Hepatocyte (in vitro differentiated cells): ENCODE results near the gene AFAP1. TPM values are rescaled to one million over a fixed set of nuclear protein-coding genes. Genes with fewer than 3 reads are reported as not detected.

Experiments
- DNase-seq: peaks from one replicate; pipeline ENCODE4 v3.0.0-alpha.2; 2016; ENCODE audit warnings: low spot score
- H2AFZ ChIP-seq: fragments of 200-600 bp; sonication (generic); 2 replicates; pipeline ENCODE4 v1.6.0; 2016; ENCODE audit warnings: antibody characterized with exemption, mild to moderate bottlenecking
- H3K27ac ChIP-seq: fragments of 200-600 bp; sonication (generic); 2 replicates; pipeline ENCODE4 v1.5.1; 2016; ENCODE audit warnings: mild to moderate bottlenecking
- H3K27me3 ChIP-seq: fragments of 200-600 bp; sonication (generic); 2 replicates; pipeline ENCODE4 v1.6.1; 2016
- H3K36me3 ChIP-seq: fragments of 200-600 bp; sonication (generic); replicated peaks from 2 replicates; pipeline ENCODE4 v1.5.1; 2016; ENCODE audit warnings: low read depth; ENCODE audit not compliant: insufficient read depth
- H3K4me1 ChIP-seq: fragments of 200-600 bp; sonication (generic); 2 replicates; pipeline ENCODE4 v1.5.1; 2016; ENCODE audit warnings: mild to moderate bottlenecking, moderate library complexity; ENCODE audit not compliant: insufficient read depth
- H3K4me2 ChIP-seq: fragments of 200-600 bp; sonication (generic); 2 replicates; pipeline ENCODE4 v1.6.0; 2016
- H3K4me3 ChIP-seq: fragments of 200-600 bp; sonication (generic); 2 replicates; pipeline ENCODE4 v1.5.1; 2016; ENCODE audit warnings: mild to moderate bottlenecking
- H3K79me2 ChIP-seq: fragments of 200-600 bp; sonication (generic); 2 replicates; pipeline ENCODE4 v1.6.0; 2017; ENCODE audit warnings: mild to moderate bottlenecking
- H3K9me2 ChIP-seq: fragments of 200-600 bp; sonication (generic); replicated peaks from 2 replicates; pipeline ENCODE4 v1.6.0; 2017; ENCODE audit warnings: mild to moderate bottlenecking; ENCODE audit not compliant: insufficient read depth
- H3K9me3 ChIP-seq: fragments of 200-600 bp; sonication (generic); 2 replicates; pipeline ENCODE4 v1.5.1; 2016; ENCODE audit warnings: low read depth, mild to moderate bottlenecking
- H4K20me1 ChIP-seq: fragments of 200-600 bp; sonication (generic); 2 replicates; pipeline ENCODE4 v1.6.0; 2016; ENCODE audit warnings: mild to moderate bottlenecking; ENCODE audit not compliant: insufficient read depth, poor library complexity, severe bottlenecking
- EZH2 ChIP-seq: fragments of 200-600 bp; sonication (generic); IDR thresholded peaks from 2 replicates; pipeline ENCODE4 v1.6.1; 2016; ENCODE audit warnings: antibody characterized with exemption, mild to moderate bottlenecking, borderline replicate concordance
- EZH2phosphoT487 ChIP-seq: fragments of 200-600 bp; sonication (generic); IDR thresholded peaks from one replicate; pipeline ENCODE4 v1.6.1; 2018; ENCODE audit warnings: antibody characterized with exemption, mild to moderate bottlenecking, low read depth, moderate library complexity; ENCODE audit not compliant: unreplicated experiment, severe bottlenecking
- WGBS: methylation state at CpG from one replicate; pipeline ENCODE4 v1.1.6; 2016; ENCODE audit warnings: low lambda C conversion rate; ENCODE audit errors: missing lambda C conversion rate; 5-methylcytosine and 5-hydroxymethylcytosine counted together
- polyA plus RNA-seq: library from polyadenylated mRNA; unstranded; fragments of >200 nt; fragmentation: Nextera tagmentation; extraction: Ambion mirVana; gene quantifications from 2 replicates; pipeline ENCODE4 v1.2.1, GENCODE V29; 2016
- total RNA-seq: library from RNA; depleted of rRNA; stranded (reverse); fragments of >200 nt; gene quantifications from 2 replicates; pipeline ENCODE4 v1.2.3, GENCODE V29; 2014
- TF ChIP-seq, protein P1 (sequence below): fragments of 200-600 bp; sonication (generic); IDR thresholded peaks from 2 replicates; pipeline ENCODE4 v1.5.1; 2016; ENCODE audit warnings: antibody characterized with exemption, mild to moderate bottlenecking; ENCODE audit not compliant: poor library complexity

Gene AFAP1
- total and polyA plus RNA-seq, 2 experiments from 2014 or later = 9.3 to 16.2 TPM

DNA sequence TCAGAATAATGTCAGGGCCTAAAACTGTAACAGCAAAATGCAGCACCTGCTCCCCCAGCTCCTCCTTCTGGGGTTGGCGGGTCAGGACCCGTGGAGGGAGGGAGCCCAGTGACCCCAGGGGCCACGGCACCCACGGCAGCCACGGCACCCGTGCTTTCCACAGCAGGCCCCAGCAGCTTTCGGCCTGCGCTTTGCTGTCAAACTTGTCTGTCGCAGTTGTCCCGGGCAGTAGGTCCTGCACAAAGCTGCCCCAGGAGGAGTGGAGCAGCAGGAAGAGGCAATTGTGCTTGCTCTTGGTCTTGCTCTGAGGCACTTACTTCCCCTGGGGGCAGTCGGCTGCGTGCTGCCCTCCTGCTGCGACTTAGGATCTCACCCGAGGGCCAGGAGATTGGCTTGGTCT, 183.6 kb downstream of the AFAP1 start:
- DNase-seq = no peak
- H3K9me2 ChIP-seq = no peaks in the 10 kb centered on the region
- no peak overlapping the region for H3K4me2 ChIP-seq
- no peak overlapping the region for H3K4me3 ChIP-seq
- no peaks in the 10 kb centered on the region for H3K27me3 ChIP-seq
- H2AFZ ChIP-seq = no peak overlapping the region
- no peak for TF ChIP-seq EZH2
- TF ChIP-seq, protein P1, sequence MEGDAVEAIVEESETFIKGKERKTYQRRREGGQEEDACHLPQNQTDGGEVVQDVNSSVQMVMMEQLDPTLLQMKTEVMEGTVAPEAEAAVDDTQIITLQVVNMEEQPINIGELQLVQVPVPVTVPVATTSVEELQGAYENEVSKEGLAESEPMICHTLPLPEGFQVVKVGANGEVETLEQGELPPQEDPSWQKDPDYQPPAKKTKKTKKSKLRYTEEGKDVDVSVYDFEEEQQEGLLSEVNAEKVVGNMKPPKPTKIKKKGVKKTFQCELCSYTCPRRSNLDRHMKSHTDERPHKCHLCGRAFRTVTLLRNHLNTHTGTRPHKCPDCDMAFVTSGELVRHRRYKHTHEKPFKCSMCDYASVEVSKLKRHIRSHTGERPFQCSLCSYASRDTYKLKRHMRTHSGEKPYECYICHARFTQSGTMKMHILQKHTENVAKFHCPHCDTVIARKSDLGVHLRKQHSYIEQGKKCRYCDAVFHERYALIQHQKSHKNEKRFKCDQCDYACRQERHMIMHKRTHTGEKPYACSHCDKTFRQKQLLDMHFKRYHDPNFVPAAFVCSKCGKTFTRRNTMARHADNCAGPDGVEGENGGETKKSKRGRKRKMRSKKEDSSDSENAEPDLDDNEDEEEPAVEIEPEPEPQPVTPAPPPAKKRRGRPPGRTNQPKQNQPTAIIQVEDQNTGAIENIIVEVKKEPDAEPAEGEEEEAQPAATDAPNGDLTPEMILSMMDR = no peak
- no peak for TF ChIP-seq EZH2phosphoT487
- no peak overlapping the region for H3K27ac ChIP-seq
- H3K79me2 ChIP-seq = no peaks in the 10 kb centered on the region
- WGBS = 95% methylated on average over 14 of the region's 14 CpGs
- no peaks in the 10 kb centered on the region for H3K9me3 ChIP-seq
- no peaks in the 10 kb centered on the region for H4K20me1 ChIP-seq
- no peaks in the 10 kb centered on the region for H3K4me1 ChIP-seq
- H3K36me3 ChIP-seq = no peaks in the 10 kb centered on the region

DNA sequence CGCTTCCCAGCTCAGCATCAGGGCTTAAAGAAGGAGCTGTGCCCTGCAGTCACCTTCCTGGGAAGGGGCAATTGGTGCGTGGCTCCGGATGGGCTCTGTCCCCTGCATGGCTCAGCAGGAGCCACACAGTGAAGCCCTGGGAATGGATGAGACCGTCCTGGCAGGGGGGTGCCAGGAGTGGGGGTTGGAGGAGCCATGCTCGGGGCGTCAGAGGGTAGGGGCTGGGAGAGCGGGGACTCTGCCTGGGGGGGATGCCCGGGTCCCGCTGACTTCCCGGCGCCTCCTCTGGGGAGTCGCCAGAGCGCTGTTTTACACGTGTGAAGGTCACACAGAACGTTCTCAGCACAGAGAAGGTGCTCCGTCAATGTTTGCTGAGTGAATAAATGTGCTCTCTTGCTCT, 184.1 kb downstream of the AFAP1 start:
- H3K4me2 ChIP-seq = no peak overlapping the region
- H3K9me3 ChIP-seq = no peaks in the 10 kb centered on the region
- H4K20me1 ChIP-seq = no peaks in the 10 kb centered on the region
- no peaks in the 10 kb centered on the region for H3K79me2 ChIP-seq
- DNase-seq = no peak
- H2AFZ ChIP-seq = no peak overlapping the region
- no peaks in the 10 kb centered on the region for H3K36me3 ChIP-seq
- TF ChIP-seq, protein P1 = no peak
- no peak for TF ChIP-seq EZH2phosphoT487
- TF ChIP-seq EZH2 = no peak
- H3K27me3 ChIP-seq = no peaks in the 10 kb centered on the region
- H3K27ac ChIP-seq = no peak overlapping the region
- H3K4me1 ChIP-seq = peaks cover 4% of the 10 kb centered on the region
- WGBS = 83% methylated on average over 10 of the region's 16 CpGs
- no peak overlapping the region for H3K4me3 ChIP-seq
- no peaks in the 10 kb centered on the region for H3K9me2 ChIP-seq

DNA sequence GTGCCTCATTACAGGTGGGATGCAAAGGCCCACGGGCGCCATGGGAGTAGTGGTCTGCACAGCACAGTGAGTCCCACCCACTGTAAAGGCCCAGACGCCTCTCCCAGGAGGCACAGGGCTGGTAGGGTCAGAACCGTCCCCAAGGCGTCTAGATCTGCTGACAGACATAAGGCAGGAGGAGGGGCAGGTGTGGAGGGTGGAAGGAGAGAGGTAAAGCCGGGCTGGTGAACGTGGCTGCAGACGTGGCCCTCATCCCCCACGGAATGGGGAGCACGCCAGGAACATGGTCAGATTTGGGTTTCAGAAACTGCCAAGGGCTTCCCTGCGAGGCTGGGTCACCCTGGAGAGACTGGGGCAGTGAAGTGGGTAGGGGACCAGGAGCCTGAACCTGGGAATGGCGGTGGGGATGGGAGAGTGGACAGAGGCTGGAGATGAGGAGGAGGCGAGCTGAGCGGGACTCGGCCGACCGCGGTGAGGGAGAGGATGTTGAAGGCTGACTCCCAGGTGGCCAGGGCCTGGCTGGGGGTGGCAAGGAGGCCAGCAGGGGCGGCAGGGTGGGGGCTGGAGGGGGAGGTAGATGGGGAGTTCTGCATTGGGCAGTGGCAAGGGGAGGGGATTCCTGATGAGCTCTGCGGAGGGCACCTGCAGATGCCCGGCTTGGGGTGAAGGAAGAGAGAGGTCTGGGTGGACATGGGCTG, 184.9 kb downstream of the AFAP1 start:
- Histone ChIP-seq H3K27ac (no peak overlapping the region), H3K79me2 (no peaks in the 10 kb centered on the region), H3K9me2 (no peaks in the 10 kb centered on the region), H3K4me2 (no peak overlapping the region), H3K9me3 (no peaks in the 10 kb centered on the region), H3K27me3 (no peaks in the 10 kb centered on the region), H2AFZ (no peak overlapping the region), H4K20me1 (no peaks in the 10 kb centered on the region), H3K36me3 (no peaks in the 10 kb centered on the region), H3K4me3 (no peak overlapping the region), H3K4me1 (peaks cover 11% of the 10 kb centered on the region)
- DNase-seq = no peak
- 89% methylated on average over 18 of the region's 21 CpGs for WGBS
- TF ChIP-seq, protein P1 = no peak
- TF ChIP-seq EZH2phosphoT487 = no peak
- no peak for TF ChIP-seq EZH2
